ENCODE results near the gene LIPG. TPM values are rescaled to one million over a fixed set of nuclear protein-coding genes. Genes with fewer than 3 reads are reported as not detected.

Gene LIPG
- total RNA-seq, 1 donor from 2014 or later: not detected

GRCh38 chr18:49645196-49645595, 83.3 kb downstream of the LIPG start:
- peak overlapping the region; percentile 59 for H3K27ac ChIP-seq (replicated peaks)

GRCh38 chr18:49645841-49646351, 84.0 kb downstream of the LIPG start:
- DNase-seq: peak; percentile 71
- Histone ChIP-seq H3K27me3 (ENCODE audit: low read depth) (peaks cover 49% of the 10 kb centered on the region), H3K4me1 (peaks cover 31% of the 10 kb centered on the region), H3K36me3 (no peaks in the 10 kb centered on the region), H3K4me3 (no peak overlapping the region), H3K9me3 (replicated peaks) (no peaks in the 10 kb centered on the region), H3K27ac (replicated peaks) (peak overlapping the region; percentile 59)
- intact Hi-C loops (cut with micrococcal nuclease): no loop called here
- TF ChIP-seq CTCF (IDR thresholded peaks at IDR 0.05; ENCODE audit: borderline replicate concordance): no peak

More at GRCh38 chr18:49645196-49645595, 83.3 kb downstream of the LIPG start:
- Histone ChIP-seq H3K4me1 (peaks cover 27% of the 10 kb centered on the region), H3K4me3 (no peak overlapping the region), H3K27me3 (ENCODE audit: low read depth) (peaks cover 47% of the 10 kb centered on the region), H3K9me3 (replicated peaks) (no peaks in the 10 kb centered on the region), H3K36me3 (no peaks in the 10 kb centered on the region)
- intact Hi-C loops (cut with micrococcal nuclease): no loop called here
- no peak for TF ChIP-seq CTCF (IDR thresholded peaks at IDR 0.05; ENCODE audit: borderline replicate concordance)
- no peak for DNase-seq

- no peaks in the 10 kb centered on the region for H3K9me3 ChIP-seq (replicated peaks)
- peaks cover 35% of the 10 kb centered on the region for H3K4me1 ChIP-seq
- no peak for DNase-seq
- TF ChIP-seq CTCF (IDR thresholded peaks at IDR 0.05; ENCODE audit: borderline replicate concordance): no peak
- H3K27ac ChIP-seq (replicated peaks): peak overlapping the region; percentile 59
- no peak overlapping the region for H3K4me3 ChIP-seq
- H3K27me3 ChIP-seq (ENCODE audit: low read depth): peaks cover 43% of the 10 kb centered on the region
- no peaks in the 10 kb centered on the region for H3K36me3 ChIP-seq
- intact Hi-C loops (cut with micrococcal nuclease): no loop called here
Measured at GRCh38 chr18:49646873-49647272, 85.0 kb downstream of the LIPG start.

GRCh38 chr18:49647496-49648168, 85.8 kb downstream of the LIPG start:
- H3K27me3 ChIP-seq (ENCODE audit: low read depth): peaks cover 43% of the 10 kb centered on the region
- H3K4me1 ChIP-seq: peaks cover 35% of the 10 kb centered on the region
- no peak for DNase-seq
- no peaks in the 10 kb centered on the region for H3K36me3 ChIP-seq
- intact Hi-C loops (cut with micrococcal nuclease): no loop called here
- no peaks in the 10 kb centered on the region for H3K9me3 ChIP-seq (replicated peaks)
- peak overlapping the region; percentile 59 for H3K27ac ChIP-seq (replicated peaks)
- no peak for TF ChIP-seq CTCF (IDR thresholded peaks at IDR 0.05; ENCODE audit: borderline replicate concordance)
- H3K4me3 ChIP-seq: no peak overlapping the region

GRCh38 chr18:49648326-49648725, 86.5 kb downstream of the LIPG start:
- DNase-seq: peak; percentile 41
- H3K4me1 ChIP-seq: peaks cover 41% of the 10 kb centered on the region
- TF ChIP-seq CTCF (IDR thresholded peaks at IDR 0.05; ENCODE audit: borderline replicate concordance): no peak
- H3K36me3 ChIP-seq: no peaks in the 10 kb centered on the region
- H3K27ac ChIP-seq (replicated peaks): peak overlapping the region; percentile 59
- no peak overlapping the region for H3K4me3 ChIP-seq
- no peaks in the 10 kb centered on the region for H3K9me3 ChIP-seq (replicated peaks)
- intact Hi-C loops (cut with micrococcal nuclease): no loop called here
- H3K27me3 ChIP-seq (ENCODE audit: low read depth): peaks cover 37% of the 10 kb centered on the region

Other genes with a start within 250 kb of the LIPG start
- gene DYM, start 101.4 kb upstream of the LIPG start, total RNA-seq: 41.2 TPM
- 57.4 TPM for gene C18orf32, start 74.8 kb upstream of the LIPG start, total RNA-seq
- 738 TPM for gene RPL17, start 69.6 kb upstream of the LIPG start, total RNA-seq